IMR-90 (cell line): Measurements from ENCODE around the gene WDR54. TPM values are rescaled to one million over a fixed set of nuclear protein-coding genes. Genes with fewer than 3 reads are reported as not detected.

Experiments used
- ATAC-seq: fragments of 200-7000 bp; cut with Tn5 transposase; 2 replicates; pipeline ENCODE4 v1.9.1; 2020; ENCODE audit warnings: low read depth, mild to moderate bottlenecking, moderate library complexity
- BruUV-seq: library from RNA; stranded (reverse); fragments of 400-500 nt; replicated peaks from 2 replicates; lab custom pipeline; 2021; lab: Mats Ljungman, UMichigan
- CTCF ChIA-PET: fragments of 300-600 bp; formaldehyde crosslinking; extraction: SDS; loops from one replicate; lab custom pipeline; 2021; ENCODE audit warnings: antibody characterized with exemption; lab: Yijun Ruan, JAX
- POLR2A ChIA-PET: fragments of 300-600 bp; sonication (Branson Sonifier 250); formaldehyde crosslinking; loops from one replicate; lab custom pipeline; 2022; ENCODE audit warnings: antibody characterized with exemption; ENCODE audit not compliant: unreplicated experiment; lab: Charles Lee
- DNase-seq: peaks from one replicate; pipeline ENCODE4 v3.0.0; 2013
- H2AFZ ChIP-seq: replicated peaks from 2 replicates; pipeline ENCODE3; 2013; ENCODE audit warnings: low read length, mild to moderate bottlenecking; ENCODE audit not compliant: poor library complexity
- H2AK5ac ChIP-seq: 2 replicates; pipeline ENCODE4 v1.6.1; 2013; ENCODE audit warnings: low read depth, low read length, inconsistent platforms
- H2AK9ac ChIP-seq: replicated peaks from 2 replicates; pipeline ENCODE3; 2013; ENCODE audit warnings: mild to moderate bottlenecking, low read depth, low read length, moderate library complexity; ENCODE audit not compliant: poor library complexity
- H2BK120ac ChIP-seq: 2 replicates; pipeline ENCODE4 v1.6.1; 2013; ENCODE audit warnings: low read depth, low read length, inconsistent platforms
- H2BK15ac ChIP-seq: 3 replicates; pipeline ENCODE4 v1.6.1; 2013; ENCODE audit warnings: low read depth, low read length, inconsistent platforms
- H2BK20ac ChIP-seq: 2 replicates; pipeline ENCODE4 v1.6.1; 2013; ENCODE audit warnings: low read depth, mild to moderate bottlenecking, inconsistent platforms, low read length, moderate library complexity
- H2BK5ac ChIP-seq: 2 replicates; pipeline ENCODE4 v1.6.1; 2013; ENCODE audit warnings: mild to moderate bottlenecking, low read depth, low read length, inconsistent platforms; ENCODE audit not compliant: poor library complexity, severe bottlenecking
- H3K14ac ChIP-seq: replicated peaks from 2 replicates; pipeline ENCODE4 v1.6.1; 2013; ENCODE audit warnings: low read depth, low read length, inconsistent platforms
- H3K18ac ChIP-seq: 2 replicates; pipeline ENCODE4 v1.6.1; 2013; ENCODE audit warnings: low read depth, low read length, control low read depth
- H3K23ac ChIP-seq: 2 replicates; pipeline ENCODE4 v1.6.1; 2013; ENCODE audit warnings: low read depth, low read length, inconsistent platforms
- H3K27ac ChIP-seq: 2 replicates; pipeline ENCODE4 v1.5.1; 2013; ENCODE audit warnings: mild to moderate bottlenecking, control low read depth, low read length; ENCODE audit not compliant: insufficient read depth
- H3K27me3 ChIP-seq: 2 replicates; pipeline ENCODE4 v1.6.1; 2013; ENCODE audit warnings: low read length; ENCODE audit not compliant: control insufficient read depth, insufficient read depth
- H3K36me3 ChIP-seq: 2 replicates; pipeline ENCODE4 v1.6.1; 2013; ENCODE audit warnings: low read length, mixed read lengths; ENCODE audit not compliant: control insufficient read depth, insufficient read depth
- H3K4ac ChIP-seq: 2 replicates; pipeline ENCODE4 v1.6.1; 2013; ENCODE audit warnings: low read depth, low read length, inconsistent platforms
- H3K4me1 ChIP-seq: 2 replicates; pipeline ENCODE4 v1.6.1; 2013; ENCODE audit warnings: low read length, mixed read lengths; ENCODE audit not compliant: control insufficient read depth, insufficient read depth
- H3K4me2 ChIP-seq: 2 replicates; pipeline ENCODE4 v1.6.1; 2013; ENCODE audit warnings: low read depth, mild to moderate bottlenecking, control low read depth, low read length, moderate library complexity
- H3K4me3 ChIP-seq: 2 replicates; pipeline ENCODE4 v1.5.1; 2013; ENCODE audit warnings: low read depth, mild to moderate bottlenecking, control low read depth, low read length, moderate library complexity; ENCODE audit not compliant: insufficient read depth
- H3K56ac ChIP-seq: 2 replicates; pipeline ENCODE4 v1.6.1; 2013; ENCODE audit warnings: low read length, inconsistent platforms; ENCODE audit not compliant: insufficient read depth; ENCODE audit errors: extremely low read depth
- H3K79me1 ChIP-seq, 2 experiments: 2 replicates each; pipeline ENCODE4 v1.6.1; 2013; ENCODE audit warnings: low read length in 2 of 2, inconsistent platforms in 1 of 2, low read depth in 1 of 2
- H3K9ac ChIP-seq: 2 replicates; pipeline ENCODE4 v1.6.1; 2013; ENCODE audit warnings: low read depth, low read length, control low read depth
- H3K9me1 ChIP-seq: 2 replicates; pipeline ENCODE4 v1.6.1; 2013; ENCODE audit warnings: low read length, inconsistent platforms; ENCODE audit not compliant: insufficient read depth
- H3K9me3 ChIP-seq: 2 replicates; pipeline ENCODE4 v1.6.1; 2013; ENCODE audit warnings: low read length; ENCODE audit not compliant: control insufficient read depth, insufficient read depth
- H4K20me1 ChIP-seq: 2 replicates; pipeline ENCODE4 v1.6.1; 2013; ENCODE audit warnings: low read length, inconsistent platforms; ENCODE audit not compliant: insufficient read depth
- H4K5ac ChIP-seq: 2 replicates; pipeline ENCODE4 v1.6.1; 2013; ENCODE audit warnings: mild to moderate bottlenecking, low read depth, low read length, control low read depth
- H4K8ac ChIP-seq, 2 experiments: 2 replicates each; pipeline ENCODE4 v1.6.1; 2013; ENCODE audit warnings: low read depth in 2 of 2, low read length in 2 of 2, control low read depth in 1 of 2, inconsistent platforms in 1 of 2
- H4K91ac ChIP-seq: 2 replicates; pipeline ENCODE4 v1.6.1; 2013; ENCODE audit warnings: low read depth, low read length, inconsistent platforms; ENCODE audit not compliant: insufficient read depth
- BHLHE40 ChIP-seq: fragments of 150-350 bp; IDR thresholded peaks from 2 replicates; pipeline ENCODE4 v1.6.1; 2016; ENCODE audit warnings: mild to moderate bottlenecking, low read depth, low read length
- CEBPB ChIP-seq: IDR thresholded peaks from 2 replicates; pipeline ENCODE4 v1.6.1; 2012; ENCODE audit warnings: low read depth, low read length, improper control_type of control experiment
- CHD1 ChIP-seq: IDR thresholded peaks from 2 replicates; pipeline ENCODE4 v1.6.1; 2012; ENCODE audit warnings: low read depth, low read length, improper control_type of control experiment
- CTCF ChIP-seq: conservative IDR thresholded peaks from 2 replicates; pipeline ENCODE4 v1.5.1; 2012; ENCODE audit warnings: mild to moderate bottlenecking, low read depth, low read length, improper control_type of control experiment
- MAFK ChIP-seq: IDR thresholded peaks from 2 replicates; pipeline ENCODE4 v1.6.1; 2012; ENCODE audit warnings: low read depth, low read length, improper control_type of control experiment
- MAZ ChIP-seq: IDR thresholded peaks from 2 replicates; pipeline ENCODE4 v1.6.1; 2012; ENCODE audit warnings: low read depth, mild to moderate bottlenecking, low read length, improper control_type of control experiment, moderate library complexity, borderline replicate concordance
- MXI1 ChIP-seq: IDR thresholded peaks from 2 replicates; pipeline ENCODE4 v1.6.1; 2012; ENCODE audit warnings: low read depth, mild to moderate bottlenecking, low read length, moderate library complexity, borderline replicate concordance
- NFE2L2 ChIP-seq: fragments of 150-350 bp; IDR thresholded peaks from 2 replicates; pipeline ENCODE4 v1.6.1; 2016; ENCODE audit warnings: low read depth, mild to moderate bottlenecking, low read length
- RAD21 ChIP-seq: IDR thresholded peaks from 2 replicates; pipeline ENCODE4 v1.6.1; 2012; ENCODE audit warnings: low read length, improper control_type of control experiment
- RCOR1 ChIP-seq: IDR thresholded peaks from 2 replicates; pipeline ENCODE4 v1.6.1; 2012; ENCODE audit warnings: mild to moderate bottlenecking, low read length, improper control_type of control experiment; ENCODE audit not compliant: insufficient replicate concordance
- RFX5 ChIP-seq: IDR thresholded peaks from 2 replicates; pipeline ENCODE4 v1.8.0; 2012; ENCODE audit warnings: low read depth, mild to moderate bottlenecking, low read length, moderate library complexity
- USF2 ChIP-seq: fragments of 150-350 bp; IDR thresholded peaks from 2 replicates; pipeline ENCODE4 v1.6.1; 2017; ENCODE audit warnings: mild to moderate bottlenecking, antibody characterized with exemption, low read length, low read depth
- WGBS, 2 experiments: methylation state at CpG; one replicate each; pipeline versions ENCODE4 v1.1.5 to v1.1.7; 2013; ENCODE audit warnings: missing lambda C conversion rate in 2 of 2; ENCODE audit not compliant: insufficient read length in 1 of 2; ENCODE audit errors: extremely low coverage in 2 of 2; 5-methylcytosine and 5-hydroxymethylcytosine counted together
- dilution Hi-C: fragments of 300-500 bp; cut with HindIII; formaldehyde crosslinking; loops from one replicate; pipeline ENCODE4 v1.14.3; 2018; ENCODE audit warnings: low sequenced_read_pairs; ENCODE audit not compliant: unreplicated experiment
- in situ Hi-C: fragments of 300-500 bp; cut with MboI; formaldehyde crosslinking; loops from 3 replicates; pipeline ENCODE4 v1.14.3; 2019; ENCODE audit warnings: low sequenced_read_pairs, inconsistent platforms, mixed read lengths
- intact Hi-C: fragments of 100-400 bp; cut with micrococcal nuclease; formaldehyde crosslinking; loops from 2 replicates; pipeline ENCODE4 v1.10.0; 2022
- polyA plus RNA-seq, 3 experiments: library from polyadenylated mRNA; depleted of rRNA; stranded (reverse); fragments of >200 nt; gene quantifications; 2 replicates each; pipeline ENCODE4 v1.2.3, GENCODE V29; 2012; ENCODE audit warnings: low replicate concordance in 1 of 3
- total RNA-seq: library from RNA; depleted of rRNA; stranded (reverse); fragments of >200 nt; gene quantifications from 2 replicates; pipeline ENCODE4 v1.2.3, GENCODE V29; 2012

WDR54 gene
- total and polyA plus RNA-seq, 2 of the 4 experiments (the other 2 are of a cell fraction), result 47.9 to 57.2 TPM

GRCh38 chr2:74429487-74430451 lies 8.2 kb downstream of the WDR54 start (continued):
- TF ChIP-seq USF2 (no peak), RAD21 (no peak)

- in situ Hi-C loops, result no loop called here
- H3K9me3 ChIP-seq, result no peaks in the 10 kb centered on the region
- POLR2A ChIA-PET, result no interaction called here
- no peak for TF ChIP-seq RFX5
- TF ChIP-seq RCOR1, result no peak
- no peak for TF ChIP-seq MXI1
- TF ChIP-seq BHLHE40, result no peak
- no peak for TF ChIP-seq USF2
- no peak for TF ChIP-seq MAFK
- no peak for TF ChIP-seq NFE2L2
- TF ChIP-seq CTCF, result no peak
- no peak for TF ChIP-seq CEBPB
- no peak for TF ChIP-seq MAZ
- no peak for TF ChIP-seq CHD1
- no peak for TF ChIP-seq RAD21
These were observed 9.0 kb downstream of the WDR54 start for GRCh38 chr2:74430502-74430901.

More at GRCh38 chr2:74430502-74430901, 9.0 kb downstream of the WDR54 start:
- H3K18ac ChIP-seq, result no peak overlapping the region
- H2BK15ac ChIP-seq, result no peak overlapping the region
- ATAC-seq (no peak), DNase-seq (no peak)
- H2BK20ac ChIP-seq, result no peak overlapping the region
- dilution Hi-C loops, result no loop called here
- no peak overlapping the region for H2AFZ ChIP-seq
- H3K4me2 ChIP-seq, result no peak overlapping the region
- H2BK5ac ChIP-seq, result no peak overlapping the region
- H3K27ac ChIP-seq, result no peak overlapping the region
- H4K5ac ChIP-seq, result no peak overlapping the region
- no peak overlapping the region for H3K4ac ChIP-seq
- no peak overlapping the region for H3K56ac ChIP-seq
- H3K9me1 ChIP-seq, result no peaks in the 10 kb centered on the region
- CTCF ChIA-PET, result no interaction called here
- H4K91ac ChIP-seq, result no peak overlapping the region
- no peaks in the 10 kb centered on the region for H3K27me3 ChIP-seq
- no peak overlapping the region for H3K9ac ChIP-seq
- no peak overlapping the region for H3K23ac ChIP-seq
- no peak overlapping the region for H2AK9ac ChIP-seq
- no peak overlapping the region for H4K8ac ChIP-seq
- peaks cover 61% of the 10 kb centered on the region for H3K36me3 ChIP-seq
- no peak overlapping the region for H3K14ac ChIP-seq
- no peak overlapping the region for H2AK5ac ChIP-seq
- H4K20me1 ChIP-seq, result 0 out of 2 replicates have a peak, but pooled peaks cover 3% of the 10 kb centered on the region
- peaks cover 4 to 12% of the 10 kb centered on the region in 2 experiments; a peak in 2 of 4 replicates for H3K79me1 ChIP-seq
- no peak overlapping the region for H2BK120ac ChIP-seq
- no peak overlapping the region for H3K4me3 ChIP-seq
- intact Hi-C loops, result no loop called here
- BruUV-seq, result no TSS peak
- H3K4me1 ChIP-seq, result no peaks in the 10 kb centered on the region
- WGBS, 2 experiments, result 95% methylated on average over 4 of the region's 11 CpGs; no CpG with 5 or more reads in 1 of the 2 experiments
